8988T (cell line): ENCODE data around the gene ASPM.
"Not testable (repeated sequence)": the region's sequence is repeated elsewhere in the genome, so short reads cannot be mapped to it uniquely, and the experiment has no call there.

ENCODE experiments used
- DNase-seq: peaks from one replicate; pipeline ENCODE4 v3.0.0; 2011

Gene ASPM

DNA sequence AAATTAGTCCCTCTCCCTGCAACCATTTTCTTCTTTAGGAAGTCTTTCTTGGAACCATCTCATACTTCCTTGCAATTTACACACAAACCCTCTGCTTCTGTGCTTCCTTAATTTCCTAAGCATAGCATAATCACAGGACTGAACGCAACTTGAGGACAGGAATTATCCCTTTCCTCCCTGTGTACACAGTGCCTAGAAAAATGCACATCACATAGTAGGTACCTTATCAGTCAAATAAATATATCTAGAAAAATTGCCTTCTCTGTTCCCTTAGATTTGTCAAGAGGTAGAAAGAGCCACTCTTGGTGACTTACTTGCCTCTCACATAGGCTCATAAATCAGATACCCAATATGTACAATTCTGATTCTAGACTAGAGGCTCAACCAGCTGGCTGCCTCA is 4.9 kb downstream of the ASPM start:
- no peak for DNase-seq

- no peak for DNase-seq
Observed at GRCh38 chr1:197140121-197140520, 6.3 kb downstream of the ASPM start.

- no peak for DNase-seq
Observed at GRCh38 chr1:197139169-197139568, 7.3 kb downstream of the ASPM start.

DNA sequence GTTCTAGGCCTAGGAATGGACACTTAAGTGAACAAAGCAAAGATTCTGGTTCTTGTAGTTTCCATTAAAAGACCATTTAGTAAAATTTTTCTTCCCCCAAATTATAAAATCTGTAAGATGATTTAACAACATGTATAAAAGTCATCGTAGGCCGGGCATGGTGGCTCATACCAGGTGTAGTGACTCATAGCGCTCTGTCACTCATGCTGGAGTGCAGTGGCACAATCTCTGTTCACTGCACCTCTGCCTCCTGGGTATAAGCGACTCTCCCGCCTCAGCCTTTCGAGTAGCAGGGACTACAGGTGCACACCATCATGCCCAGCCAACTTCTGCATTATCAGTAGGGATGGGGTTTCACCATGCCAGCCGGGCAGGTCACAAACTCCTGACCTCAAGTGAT is 9.1 kb downstream of the ASPM start:
- DNase-seq, result no peak

GRCh38 chr1:197130677-197131304 is 15.7 kb downstream of the ASPM start:
- DNase-seq, result no peak

DNA sequence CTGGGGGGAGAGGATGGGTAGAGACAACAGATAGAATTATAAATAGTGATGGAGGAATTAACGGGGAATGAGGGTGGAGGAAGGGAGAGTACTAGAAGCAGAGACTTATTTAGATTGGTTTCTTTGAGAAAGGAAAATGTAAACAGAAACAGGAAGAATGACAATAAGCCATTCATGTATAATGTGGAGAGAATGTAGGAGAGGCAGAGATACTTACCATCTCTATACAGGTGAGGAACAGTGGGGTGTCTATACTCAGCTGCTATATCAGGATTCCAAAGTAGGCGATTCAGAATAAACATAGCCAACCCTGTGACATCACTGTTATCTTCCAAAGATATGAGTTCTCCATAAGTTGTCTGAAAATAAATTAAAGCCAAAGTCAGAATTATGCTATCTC is 16.8 kb downstream of the ASPM start:
- no peak for DNase-seq

GRCh38 chr1:197127246-197127912 is 19.1 kb downstream of the ASPM start:
- DNase-seq, result no peak

DNA sequence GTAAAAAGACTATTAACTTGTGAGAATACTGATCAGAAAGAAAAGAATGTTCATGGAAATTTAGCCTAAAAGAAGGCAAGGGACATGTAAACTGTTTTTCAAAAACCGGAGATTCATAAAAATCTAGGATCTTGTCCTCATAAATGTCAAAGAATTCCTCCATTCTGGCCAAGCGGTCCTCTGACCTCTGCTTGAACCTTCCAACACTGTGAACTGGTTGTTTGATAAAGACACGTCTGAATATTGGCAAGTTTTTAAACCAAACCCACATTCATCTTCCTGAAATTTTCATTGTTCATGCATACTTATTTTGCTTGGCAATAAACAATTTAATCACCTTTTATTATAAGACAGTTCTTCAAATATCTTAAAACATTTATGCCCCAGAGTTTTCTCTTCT is 19.8 kb downstream of the ASPM start:
- no peak for DNase-seq

- no peak for DNase-seq
Observed at GRCh38 chr1:197124376-197124775, 22.1 kb downstream of the ASPM start.

DNA sequence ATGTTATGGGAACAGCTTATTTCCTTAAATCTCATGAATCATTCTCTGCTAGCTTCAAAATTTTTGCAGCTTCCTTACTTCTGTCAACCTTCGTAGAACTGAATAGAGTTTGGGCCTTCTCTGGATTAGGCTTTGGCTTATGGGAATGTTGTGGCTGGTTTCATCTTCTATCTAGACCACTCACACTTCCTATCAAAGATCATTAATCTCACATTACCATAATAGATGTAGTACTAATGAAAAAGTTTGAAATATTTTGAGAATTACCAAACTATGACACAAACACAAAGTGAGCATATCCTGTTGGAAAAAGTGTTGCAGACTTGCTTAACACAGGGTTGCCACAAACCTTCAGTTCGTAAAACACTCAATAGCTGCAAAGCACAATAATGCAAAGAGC is 30.3 kb downstream of the ASPM start:
- DNase-seq, result no peak

DNA sequence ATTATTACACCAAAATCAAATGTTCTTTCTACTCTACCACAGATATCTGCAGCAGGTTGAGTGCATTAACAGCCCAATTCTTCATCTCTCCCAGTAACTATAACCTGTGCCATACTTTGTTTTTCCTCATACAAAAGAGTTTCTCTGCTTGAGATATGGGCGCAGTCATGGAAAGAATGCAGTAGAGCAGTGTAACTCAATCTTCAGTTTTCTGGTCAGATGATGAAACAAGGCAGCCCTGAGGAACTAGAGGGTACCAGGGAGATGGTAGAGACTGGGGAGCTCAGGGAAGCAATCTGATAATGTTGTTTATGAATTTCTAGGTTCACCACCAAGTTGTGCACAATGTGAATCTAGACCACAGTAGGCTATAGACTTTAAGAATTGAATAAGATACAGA is 39.6 kb downstream of the ASPM start:
- no peak for DNase-seq

GRCh38 chr1:197103300-197103699 is 43.2 kb downstream of the ASPM start:
- no peak for DNase-seq

DNA sequence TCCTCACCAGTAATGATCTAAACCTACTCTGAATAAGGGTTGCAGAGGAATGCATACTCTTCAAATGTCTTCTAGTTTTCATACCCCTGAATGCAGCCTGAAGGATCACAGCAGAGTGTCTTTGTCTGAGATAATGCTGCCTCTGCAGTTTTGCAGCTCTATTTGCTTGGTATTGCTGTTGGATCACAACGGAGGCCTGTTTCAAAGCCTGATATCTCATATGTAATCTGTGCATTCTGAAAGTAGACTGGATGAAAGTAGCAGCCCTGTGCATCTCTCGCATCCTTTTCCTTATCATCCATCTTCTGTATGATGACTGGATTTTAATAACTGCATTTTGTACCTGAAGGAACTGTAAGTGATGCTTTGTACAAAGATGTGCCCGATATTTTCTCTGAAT is 44.5 kb downstream of the ASPM start:
- DNase-seq, result no peak

GRCh38 chr1:197100677-197101076 is 45.8 kb downstream of the ASPM start:
- no peak for DNase-seq

GRCh38 chr1:197099444-197099843 is 47.0 kb downstream of the ASPM start:
- no peak for DNase-seq

DNA sequence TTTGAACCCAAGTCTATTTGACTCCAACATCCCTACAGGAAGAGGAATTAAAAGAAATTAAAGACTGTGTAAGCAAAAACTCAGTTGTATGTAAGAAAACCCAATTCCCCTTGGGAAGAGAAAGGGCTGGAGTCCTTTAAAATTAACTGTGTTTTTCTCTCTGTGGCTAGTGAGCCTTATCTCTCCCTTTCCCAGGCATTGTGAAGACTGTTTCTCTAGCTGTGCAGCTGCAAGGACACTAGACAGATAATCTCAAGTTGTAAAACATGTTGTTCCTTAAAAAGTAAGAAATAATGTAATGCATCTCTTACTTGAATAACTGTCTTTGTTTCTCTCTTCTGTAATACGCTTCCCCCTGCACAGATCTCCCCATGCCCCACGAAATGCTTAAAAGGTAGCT is 49.5 kb downstream of the ASPM start:
- DNase-seq, result not testable (repeated sequence)

DNA sequence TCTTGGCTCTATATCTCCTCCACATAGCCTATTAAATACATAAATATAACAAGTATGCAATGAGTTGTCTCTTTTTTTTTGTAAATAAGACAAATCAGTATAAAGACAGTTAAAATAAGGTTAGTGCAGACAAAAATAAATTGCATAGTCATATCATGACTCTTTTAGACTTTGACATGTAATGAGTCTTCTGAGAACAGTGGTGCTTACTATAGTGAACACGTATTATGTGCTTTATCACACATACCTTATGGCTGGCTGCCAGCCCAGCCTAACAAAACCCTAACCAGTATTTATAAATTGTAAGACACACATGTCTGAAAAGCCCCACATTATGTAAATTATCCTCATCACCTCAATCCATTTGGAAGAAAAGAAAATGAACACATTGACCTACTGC is 50.3 kb downstream of the ASPM start:
- DNase-seq, result no peak

DNA sequence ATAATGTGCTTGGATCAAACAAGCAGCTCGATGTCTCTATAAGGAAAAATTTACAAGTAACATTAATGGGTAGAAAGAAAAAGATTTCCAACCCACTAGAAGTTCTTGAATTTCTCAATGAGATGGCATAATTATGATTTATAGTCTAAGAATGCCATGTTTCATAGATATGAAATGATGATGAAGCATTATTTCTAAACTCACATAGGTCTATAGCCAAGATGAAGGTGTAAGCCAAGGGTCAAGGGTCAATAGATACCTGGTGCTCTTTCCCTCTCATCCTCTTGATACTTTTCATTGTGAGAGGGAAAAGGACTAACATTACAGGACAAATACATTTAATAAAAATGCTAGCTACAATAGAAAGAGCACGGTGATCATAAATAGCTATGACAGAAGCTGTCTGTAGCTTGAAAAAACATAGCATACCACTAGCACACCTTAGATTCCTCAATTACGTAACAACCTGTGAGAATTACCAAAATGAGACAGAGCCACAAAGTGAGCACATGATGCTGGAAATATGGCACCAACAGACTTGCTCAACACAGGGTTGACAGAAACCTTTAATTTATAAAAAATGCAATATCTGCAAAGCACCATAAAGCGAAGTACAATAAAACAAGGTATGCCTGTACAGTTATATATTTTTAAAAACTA is 53.1 kb downstream of the ASPM start:
- no peak for DNase-seq

- no peak for DNase-seq
Observed at GRCh38 chr1:197092491-197093023, 53.9 kb downstream of the ASPM start.

DNA sequence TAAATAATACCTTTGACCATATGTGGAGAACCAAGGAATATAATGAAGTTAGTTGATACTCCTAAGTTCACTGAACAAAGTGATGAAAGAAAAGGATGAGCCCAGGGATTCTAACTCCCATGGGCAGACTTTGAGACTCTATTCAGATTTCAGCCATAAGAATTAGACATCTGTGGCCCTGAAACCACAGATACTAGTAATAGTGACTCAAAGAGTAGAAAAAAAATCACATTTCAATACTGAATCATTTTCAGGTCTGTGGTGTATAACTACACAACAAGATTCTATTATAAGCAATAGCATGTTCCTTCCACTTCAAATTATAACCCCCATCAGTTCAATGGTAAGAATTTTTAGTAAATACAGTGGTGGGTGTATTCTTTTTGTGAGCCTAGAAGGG is 63.0 kb downstream of the ASPM start:
- no peak for DNase-seq

GRCh38 chr1:197081117-197081753 is 65.2 kb downstream of the ASPM start:
- no peak for DNase-seq

DNA sequence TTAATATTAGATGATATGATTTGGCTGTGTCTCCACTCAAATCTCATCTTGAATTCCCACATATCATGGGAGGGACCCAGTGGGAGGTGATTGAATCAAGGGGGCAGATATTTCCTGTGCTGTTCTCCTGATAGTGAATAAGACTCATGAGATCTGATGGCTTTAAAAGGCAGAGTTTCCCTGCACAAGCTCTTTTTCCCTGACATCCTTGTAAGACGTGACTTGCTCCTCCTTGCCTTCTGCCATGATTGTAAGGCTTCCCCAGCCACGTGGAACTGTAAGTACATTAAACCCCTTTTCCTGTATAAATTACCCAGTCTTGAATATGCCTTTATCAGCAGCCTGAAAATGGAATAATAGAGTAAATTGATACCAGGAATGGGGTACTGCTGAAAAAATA is 66.1 kb downstream of the ASPM start:
- no peak for DNase-seq

DNA sequence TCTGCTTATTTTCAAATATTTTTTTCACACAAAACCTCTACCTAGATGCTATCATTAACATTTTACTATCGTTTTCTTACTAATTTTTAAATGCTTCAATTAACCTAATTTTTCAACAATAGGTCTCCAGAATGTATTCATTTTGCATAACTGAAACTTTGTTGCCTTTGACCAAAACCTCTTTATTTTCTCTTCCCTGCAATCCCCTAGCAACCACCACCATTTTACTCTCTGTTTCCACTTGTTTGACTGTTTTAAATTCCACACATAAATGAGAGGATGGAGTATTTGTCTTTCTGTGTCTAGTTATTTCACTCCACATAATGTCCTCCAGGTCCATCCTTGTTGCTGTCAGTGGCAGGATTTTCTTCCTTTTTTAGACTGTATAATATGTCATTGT is 69.9 kb downstream of the ASPM start:
- DNase-seq, result no peak

DNA sequence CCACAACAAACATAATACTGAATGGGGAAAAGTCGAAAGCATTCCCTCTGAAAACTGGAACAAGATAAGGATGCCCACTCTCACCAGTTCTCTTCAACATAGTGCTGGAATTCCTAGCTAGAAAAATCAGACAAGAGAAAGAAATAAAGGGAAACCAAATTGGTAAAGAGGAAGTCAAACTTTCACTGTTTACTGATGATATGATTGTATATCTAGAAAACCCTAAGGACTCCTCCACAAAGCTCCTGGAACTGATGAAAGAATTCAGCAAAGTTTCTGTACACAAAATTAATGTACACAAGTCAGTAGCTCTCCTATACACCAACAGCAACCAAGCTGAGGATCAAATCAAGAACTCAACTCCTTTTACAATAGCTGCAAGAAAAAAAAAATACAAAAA is 72.5 kb downstream of the ASPM start:
- no peak for DNase-seq
